Fibroblast of skin of left biceps (primary cell): ENCODE results near the gene PREX1.
"Not testable (repeated sequence)": the region's sequence is repeated elsewhere in the genome, so short reads cannot be mapped to it uniquely, and the experiment has no call there.

Experiments used
- DNase-seq, 2 experiments: peaks; one replicate each; pipeline ENCODE4 v3.0.0-alpha.2; 2013; ENCODE audit warnings: low read depth in 2 of 2

Gene PREX1

GRCh38 chr20:48773837-48774418, 53.9 kb downstream of the PREX1 start:
- no peak for DNase-seq

- no peak for DNase-seq
Measured at GRCh38 chr20:48772183-48772976, 55.4 kb downstream of the PREX1 start.

GRCh38 chr20:48771542-48771941, 56.3 kb downstream of the PREX1 start:
- peak in 1 of 2 experiments; percentile 34 for DNase-seq

- no peak for DNase-seq
Measured at GRCh38 chr20:48770700-48771442, 56.9 kb downstream of the PREX1 start.

GRCh38 chr20:48769069-48769983, 58.5 kb downstream of the PREX1 start:
- DNase-seq = no peak

- DNase-seq = no peak
Measured at GRCh38 chr20:48766961-48767960, 60.5 kb downstream of the PREX1 start.

- DNase-seq = no peak
Measured at GRCh38 chr20:48766205-48766604, 61.6 kb downstream of the PREX1 start.

- no peak for DNase-seq
Measured at GRCh38 chr20:48765359-48765758, 62.4 kb downstream of the PREX1 start.

- DNase-seq = no peak
Measured at GRCh38 chr20:48763216-48763914, 64.4 kb downstream of the PREX1 start.

GRCh38 chr20:48761874-48762273, 65.9 kb downstream of the PREX1 start:
- DNase-seq = no peak

GRCh38 chr20:48761023-48761785, 66.6 kb downstream of the PREX1 start:
- DNase-seq = no peak

- no peak for DNase-seq
Measured at GRCh38 chr20:48760403-48760983, 67.3 kb downstream of the PREX1 start.

GRCh38 chr20:48759631-48760245, 68.1 kb downstream of the PREX1 start:
- no peak for DNase-seq

GRCh38 chr20:48758206-48758820, 69.5 kb downstream of the PREX1 start:
- DNase-seq = no peak

- not testable (repeated sequence) for DNase-seq
Measured at GRCh38 chr20:48756774-48757173, 71.0 kb downstream of the PREX1 start.

- no peak for DNase-seq
Measured at GRCh38 chr20:48754292-48754691, 73.5 kb downstream of the PREX1 start.

- DNase-seq = no peak
Measured at GRCh38 chr20:48752963-48753362, 74.8 kb downstream of the PREX1 start.

- DNase-seq = no peak
Measured at GRCh38 chr20:48751871-48752270, 75.9 kb downstream of the PREX1 start.
